Activated T-cell treated with anti-CD3 and anti-CD28 coated beads, Interleukin-2, amount 50 U/mL, for 4 hours (primary cell): ENCODE data around the gene PNMA8A. TPM values are rescaled to one million over a fixed set of nuclear protein-coding genes. Genes with fewer than 3 reads are reported as not detected.
"Not testable (repeated sequence)": the region's sequence is repeated elsewhere in the genome, so short reads cannot be mapped to it uniquely, and the experiment has no call there.

Experiments
- ATAC-seq, 2 donors: fragments of 200-7000 bp; cut with Tn5 transposase; one replicate each; pipeline ENCODE4 v1.10.0; 2021
- DNase-seq: peaks from one replicate; pipeline ENCODE4 v3.0.0-alpha.2; 2020
- H3K27me3 Mint-ChIP-seq: one replicate; pipeline ENCODE4 v1.8.0; 2021; ENCODE audit warnings: low read depth, mixed read lengths
- H3K36me3 Mint-ChIP-seq: one replicate; pipeline ENCODE4 v1.8.0; 2022; ENCODE audit warnings: mixed read lengths; ENCODE audit not compliant: insufficient read depth
- H3K4me1 Mint-ChIP-seq: one replicate; pipeline ENCODE4 v1.8.0; 2021; ENCODE audit warnings: low read depth, mixed read lengths
- H3K4me3 Mint-ChIP-seq: one replicate; pipeline ENCODE4 v1.8.0; 2021; ENCODE audit warnings: mild to moderate bottlenecking, moderate library complexity, mixed read lengths
- H3K9me3 Mint-ChIP-seq: one replicate; pipeline ENCODE4 v1.8.0; 2021; ENCODE audit warnings: mixed read lengths
- total RNA-seq, 3 donors: library from RNA; stranded (reverse); gene quantifications; one replicate each; pipeline ENCODE4 v1.2.1, GENCODE V29; 2021

The PNMA8A gene
- total RNA-seq, 3 donors from 2014 or later = 0.41 TPM; not detected in 2

- H3K36me3 Mint-ChIP-seq = no peaks in the 10 kb centered on the region
- peaks cover 7% of the 10 kb centered on the region for H3K27me3 Mint-ChIP-seq
- no peaks in the 10 kb centered on the region for H3K9me3 Mint-ChIP-seq
- no peak for ATAC-seq
- H3K4me3 Mint-ChIP-seq = no peak overlapping the region
- DNase-seq = no peak
- H3K4me1 Mint-ChIP-seq = peaks cover 4% of the 10 kb centered on the region
Observed at GRCh38 chr19:46442808-46443450, 28.4 kb downstream of the PNMA8A start.

- no peaks in the 10 kb centered on the region for H3K36me3 Mint-ChIP-seq
Observed at GRCh38 chr19:46441866-46442265, 29.5 kb downstream of the PNMA8A start.

GRCh38 chr19:46435689-46436088 lies 35.7 kb downstream of the PNMA8A start:
- not testable (repeated sequence) for H3K9me3 Mint-ChIP-seq, H3K36me3 Mint-ChIP-seq, H3K4me1 Mint-ChIP-seq, H3K4me3 Mint-ChIP-seq, ATAC-seq, DNase-seq
- H3K27me3 Mint-ChIP-seq = peaks cover 30% of the 10 kb centered on the region

More at GRCh38 chr19:46441866-46442265, 29.5 kb downstream of the PNMA8A start:
- Mint-ChIP-seq H3K27me3 (peaks cover 7% of the 10 kb centered on the region), H3K9me3 (no peaks in the 10 kb centered on the region), H3K4me3 (no peak overlapping the region), H3K4me1 (peaks cover 4% of the 10 kb centered on the region)
- ATAC-seq (no peak), DNase-seq (no peak)

GRCh38 chr19:46435009-46435408 lies 36.4 kb downstream of the PNMA8A start:
- Mint-ChIP-seq H3K36me3 (no peaks in the 10 kb centered on the region), H3K4me3 (no peak overlapping the region), H3K4me1 (no peaks in the 10 kb centered on the region), H3K27me3 (peaks cover 36% of the 10 kb centered on the region), H3K9me3 (no peaks in the 10 kb centered on the region)
- no peak for ATAC-seq
- no peak for DNase-seq

GRCh38 chr19:46433470-46433869 lies 37.9 kb downstream of the PNMA8A start:
- not testable (repeated sequence) for ATAC-seq, H3K4me1 Mint-ChIP-seq, H3K9me3 Mint-ChIP-seq, H3K36me3 Mint-ChIP-seq, H3K4me3 Mint-ChIP-seq, DNase-seq
- peaks cover 47% of the 10 kb centered on the region for H3K27me3 Mint-ChIP-seq

GRCh38 chr19:46431824-46432223 lies 39.5 kb downstream of the PNMA8A start:
- Mint-ChIP-seq H3K9me3 (no peaks in the 10 kb centered on the region), H3K27me3 (peaks cover 62% of the 10 kb centered on the region), H3K4me1 (peaks cover 24% of the 10 kb centered on the region), H3K36me3 (no peaks in the 10 kb centered on the region), H3K4me3 (no peak overlapping the region)
- ATAC-seq (no peak), DNase-seq (no peak)

GRCh38 chr19:46429999-46430398 lies 41.4 kb downstream of the PNMA8A start:
- Mint-ChIP-seq H3K4me3 (no peak overlapping the region), H3K9me3 (no peaks in the 10 kb centered on the region), H3K4me1 (peaks cover 33% of the 10 kb centered on the region), H3K27me3 (peaks cover 73% of the 10 kb centered on the region), H3K36me3 (no peaks in the 10 kb centered on the region)
- ATAC-seq (no peak), DNase-seq (no peak)

GRCh38 chr19:46428239-46429135 lies 42.9 kb downstream of the PNMA8A start, which contains the start of gene PNMA8C:
TSS of gene PNMA8C (minus strand) at chr19:46428936. CDS start at chr19:46428359, 577 bp downstream.
- Mint-ChIP-seq H3K36me3 (no peaks in the 10 kb centered on the region), H3K9me3 (no peaks in the 10 kb centered on the region), H3K4me1 (peaks cover 33% of the 10 kb centered on the region), H3K4me3 (peak within 1 kb of the TSS; percentile 75), H3K27me3 (peaks cover 77% of the 10 kb centered on the region)
- ATAC-seq = no peak
- DNase-seq = peak; percentile 28

GRCh38 chr19:46427518-46428045 lies 43.8 kb downstream of the PNMA8A start:
- peaks cover 33% of the 10 kb centered on the region for H3K4me1 Mint-ChIP-seq
- no peaks in the 10 kb centered on the region for H3K9me3 Mint-ChIP-seq
- no peak overlapping the region for H3K4me3 Mint-ChIP-seq
- DNase-seq = no peak
- H3K36me3 Mint-ChIP-seq = no peaks in the 10 kb centered on the region
- ATAC-seq = no peak
- H3K27me3 Mint-ChIP-seq = peaks cover 82% of the 10 kb centered on the region

GRCh38 chr19:46426506-46427162 lies 44.7 kb downstream of the PNMA8A start:
- DNase-seq = no peak
- peak overlapping the region; percentile 72 for H3K4me3 Mint-ChIP-seq
- ATAC-seq = peak; percentile 74 to 84
- H3K36me3 Mint-ChIP-seq = no peaks in the 10 kb centered on the region
- peaks cover 81% of the 10 kb centered on the region for H3K27me3 Mint-ChIP-seq
- H3K9me3 Mint-ChIP-seq = no peaks in the 10 kb centered on the region
- peaks cover 33% of the 10 kb centered on the region for H3K4me1 Mint-ChIP-seq

- Mint-ChIP-seq H3K36me3 (no peaks in the 10 kb centered on the region), H3K4me1 (peaks cover 33% of the 10 kb centered on the region), H3K4me3 (peak overlapping the region; percentile 72), H3K9me3 (no peaks in the 10 kb centered on the region), H3K27me3 (peaks cover 75% of the 10 kb centered on the region)
- peak in 1 of 2 donors; percentile 15 for ATAC-seq
- no peak for DNase-seq
Observed at GRCh38 chr19:46426035-46426505, 45.3 kb downstream of the PNMA8A start.

- Mint-ChIP-seq H3K9me3 (no peaks in the 10 kb centered on the region), H3K27me3 (peaks cover 72% of the 10 kb centered on the region), H3K36me3 (no peaks in the 10 kb centered on the region), H3K4me3 (no peak overlapping the region), H3K4me1 (peaks cover 23% of the 10 kb centered on the region)
- ATAC-seq = no peak
- DNase-seq = no peak
Observed at GRCh38 chr19:46423188-46423587, 48.2 kb downstream of the PNMA8A start.

GRCh38 chr19:46422344-46422743 lies 49.0 kb downstream of the PNMA8A start:
- Mint-ChIP-seq H3K27me3 (peaks cover 65% of the 10 kb centered on the region), H3K4me3 (no peak overlapping the region), H3K4me1 (peaks cover 15% of the 10 kb centered on the region), H3K36me3 (no peaks in the 10 kb centered on the region), H3K9me3 (no peaks in the 10 kb centered on the region)
- no peak for DNase-seq
- no peak for ATAC-seq

GRCh38 chr19:46420056-46420455 lies 51.3 kb downstream of the PNMA8A start:
- DNase-seq (no peak), ATAC-seq (no peak)
- Mint-ChIP-seq H3K4me3 (no peak overlapping the region), H3K9me3 (no peaks in the 10 kb centered on the region), H3K36me3 (no peaks in the 10 kb centered on the region), H3K4me1 (peaks cover 5% of the 10 kb centered on the region), H3K27me3 (peaks cover 66% of the 10 kb centered on the region)
